SIG-M5 treated with dmso at 0.1 percent for 504 hours (cell line): ENCODE measurements around the gene KRTAP10-12.

Experiments
- DNase-seq: peaks from one replicate; lab custom pipeline; 2025; ENCODE audit not compliant: unreplicated experiment; lab: John Stamatoyannopoulos, UW

KRTAP10-12 gene

GRCh38 chr21:44710756-44711326 lies 13.9 kb downstream of the KRTAP10-12 start:
- no peak for DNase-seq

GRCh38 chr21:44711327-44712202 lies 14.6 kb downstream of the KRTAP10-12 start, which contains the start of gene TSPEAR:
Gene TSPEAR (minus strand): TSS chr21:44711572. CDS start chr21:44711514, 58 bp downstream.
- no peak for DNase-seq

GRCh38 chr21:44712203-44713028 lies 15.4 kb downstream of the KRTAP10-12 start:
- no peak for DNase-seq

GRCh38 chr21:44713130-44713529 lies 16.2 kb downstream of the KRTAP10-12 start:
- DNase-seq = no peak

- DNase-seq = no peak
Measured at GRCh38 chr21:44713846-44714245, 16.9 kb downstream of the KRTAP10-12 start.

GRCh38 chr21:44714905-44715304 lies 17.9 kb downstream of the KRTAP10-12 start:
- DNase-seq = no peak

- no peak for DNase-seq
Measured at GRCh38 chr21:44716984-44717383, 20.0 kb downstream of the KRTAP10-12 start.

- no peak for DNase-seq
Measured at GRCh38 chr21:44718093-44718492, 21.1 kb downstream of the KRTAP10-12 start.

- DNase-seq = no peak
Measured at GRCh38 chr21:44718571-44718970, 21.6 kb downstream of the KRTAP10-12 start.

GRCh38 chr21:44720170-44720569 lies 23.2 kb downstream of the KRTAP10-12 start:
- DNase-seq = no peak

GRCh38 chr21:44722731-44723130 lies 25.8 kb downstream of the KRTAP10-12 start:
- no peak for DNase-seq

- DNase-seq = no peak
Measured at GRCh38 chr21:44723177-44724131, 26.5 kb downstream of the KRTAP10-12 start.

- no peak for DNase-seq
Measured at GRCh38 chr21:44724196-44724595, 27.2 kb downstream of the KRTAP10-12 start.

- no peak for DNase-seq
Measured at GRCh38 chr21:44724926-44725325, 28.0 kb downstream of the KRTAP10-12 start.

GRCh38 chr21:44726826-44727225 lies 29.9 kb downstream of the KRTAP10-12 start:
- DNase-seq = no peak

- no peak for DNase-seq
Measured at GRCh38 chr21:44727321-44727720, 30.3 kb downstream of the KRTAP10-12 start.

- no peak for DNase-seq
Measured at GRCh38 chr21:44727757-44728156, 30.8 kb downstream of the KRTAP10-12 start.

GRCh38 chr21:44728716-44729115 lies 31.7 kb downstream of the KRTAP10-12 start:
- no peak for DNase-seq

- DNase-seq = no peak
Measured at GRCh38 chr21:44729336-44730027, 32.5 kb downstream of the KRTAP10-12 start.

GRCh38 chr21:44730028-44730395 lies 33.0 kb downstream of the KRTAP10-12 start:
- DNase-seq = no peak
